RCC 7860 (cell line): ENCODE measurements around the gene KCTD19.
"Not testable (repeated sequence)": the region's sequence is repeated elsewhere in the genome, so short reads cannot be mapped to it uniquely, and the experiment has no call there.

Experiments used
- DNase-seq: peaks from one replicate; pipeline ENCODE4 v3.0.0-alpha.2; 2015; ENCODE audit warnings: low spot score
- FAIRE-seq: peaks from 2 replicates; lab custom pipeline; 2012; peaks lifted over from hg19 to GRCh38; lab: Jason Lieb, UNC

The KCTD19 gene

GRCh38 chr16:67326472-67327309, at the start of gene KCTD19, which contains the start of gene LRRC36:
TSS of gene KCTD19 (minus strand) at chr16:67326741. CDS start at chr16:67326707, 34 bp downstream.
TSS of gene LRRC36 (plus strand) at chr16:67326815. CDS start at chr16:67326863, 48 bp downstream.
- DNase-seq (no peak), FAIRE-seq (no peak)

DNA sequence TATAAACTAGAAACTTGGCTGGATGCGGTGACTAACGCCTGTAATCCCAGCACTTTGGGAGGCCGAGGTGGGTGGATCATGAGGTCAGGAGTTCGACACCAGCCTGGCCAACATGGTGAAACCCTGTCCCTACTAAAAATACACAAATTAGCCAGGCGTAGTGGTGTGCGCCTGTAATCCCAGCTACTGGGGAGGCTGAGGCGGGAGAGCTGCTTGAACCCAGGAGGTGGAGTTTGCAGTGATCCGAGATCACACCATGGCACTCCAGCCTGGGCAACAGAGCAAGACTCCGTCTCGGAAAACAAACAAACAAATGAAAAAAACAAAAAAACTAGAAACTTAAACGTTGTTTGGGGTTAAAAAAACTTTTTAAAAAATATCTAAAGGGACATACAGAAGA, 49.5 kb upstream of the KCTD19 start:
- DNase-seq, FAIRE-seq: not testable (repeated sequence)

DNA sequence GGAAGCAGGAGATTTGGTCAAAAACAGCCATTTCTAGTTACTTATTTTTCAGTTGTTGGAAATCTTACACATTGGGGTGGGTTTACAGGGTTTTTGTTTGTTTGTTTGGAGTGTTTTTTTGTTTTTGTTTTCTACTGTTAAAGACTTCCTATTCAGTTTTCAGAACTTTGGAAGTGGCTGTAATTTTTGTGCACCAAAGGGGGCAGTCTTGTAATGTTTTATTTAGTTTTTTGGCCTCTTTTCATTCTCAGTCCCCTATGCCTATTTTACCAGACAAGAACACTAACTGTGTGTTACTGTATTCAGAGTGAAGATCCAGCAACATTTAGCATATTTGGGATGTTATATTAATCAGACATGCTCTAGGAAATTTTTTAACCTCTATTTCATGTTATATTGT, 46.1 kb upstream of the KCTD19 start:
- DNase-seq (no peak), FAIRE-seq (no peak)

DNA sequence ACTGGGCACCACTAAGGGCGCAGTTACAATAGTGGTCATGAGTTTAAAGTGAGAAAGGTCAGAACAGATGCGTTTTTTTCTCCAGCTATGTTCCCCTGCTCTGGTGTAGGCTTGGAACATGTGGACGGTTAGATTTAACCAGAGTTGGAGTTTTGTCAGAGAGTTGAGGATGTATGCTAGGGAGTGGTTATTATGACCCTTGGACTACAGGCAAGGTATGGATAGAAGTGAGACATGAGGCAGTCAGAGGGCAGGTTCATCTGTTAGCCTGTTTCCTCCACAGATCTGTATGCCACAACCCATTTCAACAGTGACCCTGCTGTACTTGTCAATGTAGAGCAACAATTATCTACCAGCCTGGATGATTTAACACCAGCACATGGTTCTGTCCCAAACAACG, 44.1 kb upstream of the KCTD19 start:
- DNase-seq (no peak), FAIRE-seq (no peak)

GRCh38 chr16:67364600-67365235, 38.2 kb upstream of the KCTD19 start:
- no peak for FAIRE-seq
- no peak for DNase-seq

GRCh38 chr16:67361038-67361437, 34.5 kb upstream of the KCTD19 start:
- no peak for DNase-seq
- no peak for FAIRE-seq

GRCh38 chr16:67359540-67360269, 33.2 kb upstream of the KCTD19 start:
- not testable (repeated sequence) for FAIRE-seq, DNase-seq

DNA sequence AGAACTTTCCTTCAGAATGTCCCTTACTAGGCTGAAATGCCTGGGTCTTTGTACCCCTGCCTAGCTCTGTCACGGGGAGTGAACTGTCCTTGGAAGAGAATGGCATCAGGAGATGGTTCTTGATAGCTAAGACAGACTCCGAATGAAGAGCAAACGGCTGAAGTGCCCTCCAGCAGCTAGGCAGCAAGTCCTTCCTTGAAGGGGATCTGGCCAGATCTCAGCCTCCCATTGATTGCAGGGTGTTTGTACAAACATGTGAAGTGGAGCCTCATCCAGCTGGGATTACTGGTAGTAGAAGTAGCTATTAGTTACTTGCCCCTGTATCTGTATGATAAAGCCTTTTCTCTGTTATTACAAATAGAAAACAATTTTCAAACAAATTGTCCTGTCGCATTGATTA, 31.0 kb upstream of the KCTD19 start:
- FAIRE-seq (no peak), DNase-seq (no peak)

- no peak for FAIRE-seq
- no peak for DNase-seq
Observed at GRCh38 chr16:67356396-67356795, 29.9 kb upstream of the KCTD19 start.

DNA sequence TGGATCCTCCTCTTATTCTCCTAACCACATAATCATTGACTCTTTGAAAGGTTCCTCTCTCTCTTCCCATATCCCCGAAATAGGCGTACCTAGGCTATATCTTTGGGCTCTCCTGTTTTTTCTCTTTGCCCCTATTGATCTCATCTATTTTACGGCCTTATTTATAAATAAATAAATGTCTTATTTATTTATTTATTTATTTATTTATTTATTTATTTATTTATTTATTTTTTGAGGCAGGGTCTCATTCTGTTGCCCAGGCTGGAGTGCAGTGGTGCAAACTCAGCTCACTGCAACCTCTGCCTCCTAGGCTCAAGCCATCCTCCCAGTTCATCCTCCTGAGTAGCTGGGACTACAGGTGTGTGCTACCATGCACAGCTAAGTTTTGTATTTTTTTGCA, 25.9 kb upstream of the KCTD19 start:
- DNase-seq, FAIRE-seq: not testable (repeated sequence)

- DNase-seq, result no peak
- FAIRE-seq, result no peak
Observed at GRCh38 chr16:67350324-67350723, 23.8 kb upstream of the KCTD19 start.

DNA sequence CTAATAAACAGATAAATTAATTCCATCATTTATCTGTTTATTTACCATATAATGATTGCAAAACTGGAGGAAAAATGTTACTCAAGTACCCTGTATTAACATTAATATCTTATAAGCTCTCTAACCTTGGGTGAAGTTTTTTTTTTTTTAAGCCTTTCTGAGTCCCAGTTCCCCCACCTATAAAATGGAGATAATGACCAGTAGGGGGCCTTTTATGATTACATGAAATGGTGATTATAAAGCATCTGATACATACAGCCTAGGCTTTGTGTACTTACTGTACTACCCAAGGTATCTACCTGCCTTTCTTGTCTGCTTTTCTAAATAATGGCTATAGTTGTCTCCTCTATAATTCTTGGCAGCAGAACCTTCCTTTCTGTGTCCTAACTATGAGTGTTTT, 22.6 kb upstream of the KCTD19 start:
- DNase-seq (no peak), FAIRE-seq (peak; percentile 8)

DNA sequence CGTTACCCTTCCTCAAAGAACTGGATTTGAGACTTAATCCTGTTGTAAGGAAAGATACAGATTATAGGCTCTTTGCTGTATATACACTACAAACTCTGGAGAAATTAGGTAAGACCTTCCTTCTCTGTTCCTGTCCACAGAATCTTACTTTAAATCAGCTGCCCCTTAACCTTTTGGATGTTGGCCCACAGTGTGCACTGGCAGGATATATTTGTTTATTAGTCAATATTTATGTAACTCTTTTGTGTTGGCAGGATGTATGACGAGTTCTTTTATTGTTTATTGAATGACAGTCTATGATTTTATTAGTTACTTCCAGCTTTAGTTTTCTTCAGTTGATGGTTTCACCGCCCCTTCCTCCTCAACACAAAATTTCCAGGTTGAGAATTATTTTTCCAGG, 19.8 kb upstream of the KCTD19 start:
- DNase-seq, result no peak
- FAIRE-seq, result no peak

GRCh38 chr16:67345401-67345800, 18.9 kb upstream of the KCTD19 start:
- DNase-seq (no peak), FAIRE-seq (no peak)

- DNase-seq, result no peak
- no peak for FAIRE-seq
Observed at GRCh38 chr16:67342616-67343015, 16.1 kb upstream of the KCTD19 start.

DNA sequence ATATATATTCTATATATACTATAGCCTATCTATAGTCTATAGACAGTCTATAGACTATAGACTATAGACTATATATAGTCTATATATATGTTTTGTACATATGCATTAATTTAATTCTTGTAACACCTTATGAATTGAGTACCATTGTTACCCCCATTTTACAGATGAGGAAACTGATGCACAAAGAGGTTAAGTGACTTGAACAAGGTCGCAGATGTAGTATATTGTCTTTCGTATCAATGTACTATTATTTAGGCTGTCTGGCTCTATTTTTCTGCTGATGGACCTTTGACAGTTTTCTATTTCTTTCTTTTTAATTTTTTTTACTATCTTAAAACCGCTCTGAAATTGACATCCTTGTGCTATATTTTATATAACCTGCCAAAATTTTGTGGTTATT, 14.7 kb upstream of the KCTD19 start:
- FAIRE-seq (no peak), DNase-seq (no peak)

GRCh38 chr16:67339453-67339852, 12.9 kb upstream of the KCTD19 start:
- DNase-seq, result peak; percentile 37
- no peak for FAIRE-seq

- peak; percentile 44 for DNase-seq
- peak; percentile 12 for FAIRE-seq
Observed at GRCh38 chr16:67336648-67337047, 10.1 kb upstream of the KCTD19 start.

GRCh38 chr16:67336116-67336515, 9.6 kb upstream of the KCTD19 start:
- DNase-seq (no peak), FAIRE-seq (no peak)

- FAIRE-seq, result no peak
- DNase-seq, result no peak
Observed at GRCh38 chr16:67333315-67333714, 6.8 kb upstream of the KCTD19 start.

GRCh38 chr16:67329901-67330300, 3.4 kb upstream of the KCTD19 start:
- peak; percentile 22 for DNase-seq
- no peak for FAIRE-seq
